Omental fat pad (tissue), 4 donors: ENCODE measurements around the gene MLXIP. TPM values are rescaled to one million over a fixed set of nuclear protein-coding genes. Genes with fewer than 3 reads are reported as not detected.

Experiments
- ATAC-seq: fragments of 150-250 bp; one replicate; pipeline ENCODE4 v1.9.1; 2016; ENCODE audit warnings: mild to moderate bottlenecking, moderate library complexity; ENCODE audit not compliant: low FRiP score
- DNase-seq: peaks from one replicate; pipeline ENCODE4 v3.0.0-alpha.2; 2019; ENCODE audit warnings: low spot score
- total RNA-seq, 4 donors: library from RNA; depleted of rRNA; stranded (reverse); fragments of >200 nt; gene quantifications; one replicate each; pipeline ENCODE4 v1.1.0, GENCODE V29; 2016
- TF ChIP-seq, protein P1 (sequence below), 3 donors: fragments of 450-650 bp; IDR thresholded peaks; one replicate each; pipeline ENCODE4 v1.5.1; 2016 to 2017; ENCODE audit warnings: antibody characterized with exemption in 3 of 3, mild to moderate bottlenecking in 3 of 3, moderate library complexity in 2 of 3

The MLXIP gene
- total RNA-seq, 4 donors from 2014 or later: 17.4 to 49.6 (median 32.6) TPM

DNA sequence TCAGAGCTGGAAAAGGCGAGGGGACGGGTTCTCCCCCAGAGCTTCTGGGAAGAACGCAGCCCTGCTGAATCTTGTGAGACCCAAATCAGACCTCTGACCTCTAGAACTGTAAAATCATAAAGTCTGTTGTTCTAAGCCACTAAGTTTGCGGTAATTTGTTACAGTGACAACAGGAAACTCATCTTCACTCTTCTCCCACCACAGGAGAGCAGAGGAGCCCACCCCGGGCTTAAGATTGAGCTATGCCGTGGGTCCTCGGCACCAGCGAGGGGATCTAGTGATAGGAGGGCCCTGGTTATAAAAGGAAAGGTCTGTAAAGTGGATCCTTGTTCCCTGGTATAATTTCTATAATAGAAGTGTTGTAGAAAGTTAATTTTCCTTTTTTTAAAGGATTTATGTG is 7.6 kb downstream of the MLXIP start:
- DNase-seq: no peak
- TF ChIP-seq, protein P1, sequence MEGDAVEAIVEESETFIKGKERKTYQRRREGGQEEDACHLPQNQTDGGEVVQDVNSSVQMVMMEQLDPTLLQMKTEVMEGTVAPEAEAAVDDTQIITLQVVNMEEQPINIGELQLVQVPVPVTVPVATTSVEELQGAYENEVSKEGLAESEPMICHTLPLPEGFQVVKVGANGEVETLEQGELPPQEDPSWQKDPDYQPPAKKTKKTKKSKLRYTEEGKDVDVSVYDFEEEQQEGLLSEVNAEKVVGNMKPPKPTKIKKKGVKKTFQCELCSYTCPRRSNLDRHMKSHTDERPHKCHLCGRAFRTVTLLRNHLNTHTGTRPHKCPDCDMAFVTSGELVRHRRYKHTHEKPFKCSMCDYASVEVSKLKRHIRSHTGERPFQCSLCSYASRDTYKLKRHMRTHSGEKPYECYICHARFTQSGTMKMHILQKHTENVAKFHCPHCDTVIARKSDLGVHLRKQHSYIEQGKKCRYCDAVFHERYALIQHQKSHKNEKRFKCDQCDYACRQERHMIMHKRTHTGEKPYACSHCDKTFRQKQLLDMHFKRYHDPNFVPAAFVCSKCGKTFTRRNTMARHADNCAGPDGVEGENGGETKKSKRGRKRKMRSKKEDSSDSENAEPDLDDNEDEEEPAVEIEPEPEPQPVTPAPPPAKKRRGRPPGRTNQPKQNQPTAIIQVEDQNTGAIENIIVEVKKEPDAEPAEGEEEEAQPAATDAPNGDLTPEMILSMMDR (IDR thresholded peaks at IDR 0.05): no peak
- ATAC-seq: no peak

DNA sequence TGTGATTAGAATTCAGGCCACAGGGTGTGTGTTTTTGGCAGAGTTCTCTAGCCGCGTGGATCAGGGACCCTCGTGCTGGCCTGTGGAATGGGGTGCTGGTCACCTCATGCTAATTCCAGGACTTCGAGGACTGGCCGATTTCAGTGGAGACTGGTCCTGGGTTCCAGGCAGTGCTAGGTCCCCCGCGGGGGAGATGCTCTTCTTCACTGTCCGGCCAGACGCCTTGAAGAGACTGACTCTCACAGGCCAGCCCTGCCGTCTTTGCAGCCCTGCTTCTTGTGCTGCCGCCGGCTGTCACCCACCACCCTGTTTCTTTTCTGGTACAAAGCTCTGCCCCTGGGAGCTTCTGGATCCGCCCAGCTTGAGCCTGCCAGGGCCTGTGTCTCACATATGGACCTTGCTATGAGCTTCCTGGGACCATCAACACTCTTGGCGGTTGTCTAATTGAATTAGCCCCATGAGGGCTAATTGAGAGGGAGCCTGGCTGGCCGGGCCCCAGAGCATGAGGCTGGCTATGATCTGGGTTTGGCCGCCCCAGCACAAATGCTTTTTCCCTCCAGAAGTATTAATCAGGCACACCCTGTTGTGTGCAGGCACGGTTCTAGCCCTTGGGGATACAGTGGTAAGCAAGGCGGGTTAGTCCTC is 8.2 kb downstream of the MLXIP start:
- ATAC-seq (no peak), DNase-seq (no peak)
- TF ChIP-seq, protein P1 (IDR thresholded peaks at IDR 0.05): no peak

DNA sequence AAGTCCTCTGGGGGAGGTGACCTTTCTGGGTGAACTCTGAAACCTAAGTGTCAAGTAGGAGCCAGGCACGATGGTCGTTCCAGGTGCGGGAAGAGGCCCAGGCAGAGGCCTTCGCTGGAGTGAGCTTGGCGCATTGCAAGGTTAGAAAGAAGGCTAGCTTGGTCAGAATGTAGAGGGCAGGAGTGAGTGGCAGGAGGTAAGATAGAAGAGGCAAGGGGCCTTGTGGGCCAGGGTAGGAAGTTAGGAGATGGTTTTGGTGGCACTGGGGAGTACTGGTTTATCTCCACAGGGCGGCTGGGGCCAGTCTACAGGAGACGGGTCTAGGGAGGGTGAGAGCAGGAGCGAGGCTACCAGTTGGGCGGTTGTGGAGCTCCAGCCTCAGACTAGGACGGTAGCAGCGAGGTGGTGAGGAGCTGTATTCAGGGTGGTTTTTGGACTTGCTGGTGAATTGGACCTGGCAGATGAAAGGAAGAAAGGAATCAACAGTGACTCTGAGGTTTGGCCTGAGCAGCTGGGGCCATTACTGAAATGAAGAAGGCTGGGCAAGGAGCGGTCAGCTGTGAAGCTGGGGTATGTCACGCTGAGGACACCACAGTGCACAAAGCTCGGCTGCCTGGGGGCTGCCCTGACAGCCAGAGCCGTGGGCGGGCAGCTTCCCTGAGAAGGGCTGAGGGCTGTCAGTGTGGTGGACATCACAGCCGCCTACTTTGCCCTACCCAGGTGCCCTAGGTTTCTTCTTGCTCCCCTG is 9.0 kb downstream of the MLXIP start:
- no peak for DNase-seq
- no peak for ATAC-seq
- TF ChIP-seq, protein P1 (IDR thresholded peaks at IDR 0.05): no peak

DNA sequence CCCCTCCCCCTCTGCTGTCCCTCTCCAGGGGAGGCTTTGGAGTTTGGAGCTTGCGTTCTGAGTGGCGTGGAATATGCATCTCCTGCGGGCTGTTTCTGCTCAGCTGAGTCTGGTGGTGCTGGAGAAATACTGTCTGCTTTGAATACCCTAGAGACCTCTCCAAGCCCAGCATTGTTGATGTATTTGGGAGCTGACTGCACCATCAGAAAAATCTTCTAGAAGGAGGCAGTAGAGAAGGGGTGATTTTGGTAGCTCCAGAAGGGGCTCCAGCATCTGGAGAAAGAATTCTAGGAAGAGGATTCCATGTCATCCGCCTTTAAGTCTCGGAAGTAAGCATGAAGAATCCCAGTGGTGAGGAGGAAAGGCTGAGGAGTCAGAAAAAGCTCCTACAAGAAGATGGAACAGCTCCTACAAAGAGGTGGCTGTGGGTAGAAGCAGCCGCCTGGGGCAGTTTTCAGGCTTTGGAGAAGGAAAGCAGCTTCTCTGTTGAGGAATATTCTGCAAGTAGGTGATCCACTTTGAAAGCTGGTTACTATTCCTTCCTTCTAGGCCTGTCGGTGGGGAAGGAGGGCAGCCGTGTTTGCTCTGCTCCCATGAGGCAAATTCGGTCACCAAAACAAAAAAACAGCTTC is 9.7 kb downstream of the MLXIP start:
- no peak for ATAC-seq
- no peak for DNase-seq
- TF ChIP-seq, protein P1 (IDR thresholded peaks at IDR 0.05): no peak

DNA sequence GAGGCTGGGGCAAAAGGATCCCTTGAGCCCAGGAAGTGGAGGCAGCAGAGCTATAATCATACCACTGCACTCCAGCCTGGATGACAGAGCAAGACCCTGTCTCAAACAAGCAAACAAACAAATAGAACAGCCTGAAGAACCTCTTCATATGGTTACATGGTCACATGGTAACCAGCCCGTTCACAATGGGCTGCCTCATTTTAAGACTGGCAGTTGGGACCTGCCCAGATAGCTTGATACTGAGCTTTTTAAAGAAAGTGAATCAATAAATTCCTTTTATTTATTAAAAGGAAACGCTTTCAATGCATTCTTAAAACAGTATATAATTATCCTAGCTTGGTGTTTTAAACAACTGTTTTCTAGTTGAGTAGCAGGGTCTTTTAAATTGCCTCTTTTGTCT is 10.5 kb downstream of the MLXIP start:
- DNase-seq: no peak
- TF ChIP-seq, protein P1 (IDR thresholded peaks at IDR 0.05): no peak
- no peak for ATAC-seq

DNA sequence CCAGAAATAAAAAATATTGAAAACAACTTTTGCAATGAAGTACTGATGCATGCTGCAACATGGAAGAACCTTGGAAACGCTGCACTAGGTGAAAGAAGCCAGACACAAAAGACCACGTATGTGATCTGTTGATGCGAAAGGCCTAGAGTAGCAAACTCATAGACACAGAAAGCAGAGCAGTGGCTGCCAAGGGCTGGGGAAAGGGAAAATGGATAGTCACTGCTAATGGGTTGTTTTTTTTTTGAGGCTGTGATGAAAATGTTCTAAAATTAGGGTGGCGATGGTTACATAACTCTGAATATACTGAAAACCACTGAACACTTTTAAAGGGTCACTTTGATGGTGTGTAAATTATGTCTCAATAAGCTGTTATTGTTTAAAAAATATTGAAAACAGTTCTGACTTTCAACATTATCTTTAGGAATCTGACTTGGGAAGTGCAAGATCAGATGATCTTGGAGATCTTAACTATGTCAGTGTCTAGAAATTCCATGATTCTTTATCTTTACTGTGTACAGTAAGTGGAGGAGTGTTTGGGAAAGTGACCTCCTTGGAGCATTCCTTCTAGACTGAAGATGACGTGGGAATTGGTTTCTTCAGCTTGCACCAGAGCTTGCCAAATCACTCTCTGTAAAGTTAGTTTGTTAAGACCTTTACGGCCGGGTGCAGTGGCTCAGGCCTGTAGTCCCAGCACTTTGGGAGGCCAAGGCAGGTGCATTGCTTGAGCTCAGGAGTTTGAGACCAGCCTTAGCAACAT is 12.4 kb downstream of the MLXIP start:
- no peak for DNase-seq
- ATAC-seq: peak; percentile 87
- TF ChIP-seq, protein P1 (IDR thresholded peaks at IDR 0.05): no peak
